Measurements from ENCODE around the gene ROBO1.
"Not testable (repeated sequence)": the region's sequence is repeated elsewhere in the genome, so short reads cannot be mapped to it uniquely, and the experiment has no call there.

Gene ROBO1

GRCh38 chr3:79217096-79217495 is 550.7 kb downstream of the ROBO1 start:
- DNase-seq, result no peak

- DNase-seq, result no peak
Measured at GRCh38 chr3:79215286-79215685, 552.5 kb downstream of the ROBO1 start.

GRCh38 chr3:79211586-79212359 is 556.0 kb downstream of the ROBO1 start:
- no peak for DNase-seq

- no peak for DNase-seq
Measured at GRCh38 chr3:79204351-79204750, 563.4 kb downstream of the ROBO1 start.

GRCh38 chr3:79203144-79203519 is 564.7 kb downstream of the ROBO1 start:
- no peak for DNase-seq

GRCh38 chr3:79202471-79203143 is 565.2 kb downstream of the ROBO1 start:
- no peak for DNase-seq

- no peak for DNase-seq
Measured at GRCh38 chr3:79200456-79200855, 567.3 kb downstream of the ROBO1 start.

GRCh38 chr3:79199966-79200365 is 567.8 kb downstream of the ROBO1 start:
- DNase-seq, result no peak

- no peak for DNase-seq
Measured at GRCh38 chr3:79187426-79187825, 580.4 kb downstream of the ROBO1 start.

GRCh38 chr3:79184251-79184650 is 583.5 kb downstream of the ROBO1 start:
- no peak for DNase-seq

GRCh38 chr3:79183496-79183895 is 584.3 kb downstream of the ROBO1 start:
- DNase-seq, result no peak

GRCh38 chr3:79178471-79179180 is 589.2 kb downstream of the ROBO1 start:
- no peak for DNase-seq

GRCh38 chr3:79175870-79176269 is 591.9 kb downstream of the ROBO1 start:
- no peak for DNase-seq

GRCh38 chr3:79173259-79173658 is 594.5 kb downstream of the ROBO1 start:
- DNase-seq, result not testable (repeated sequence)

GRCh38 chr3:79172241-79172640 is 595.6 kb downstream of the ROBO1 start:
- no peak for DNase-seq

GRCh38 chr3:79170021-79170420 is 597.8 kb downstream of the ROBO1 start:
- no peak for DNase-seq

- DNase-seq, result no peak
Measured at GRCh38 chr3:79167651-79168416, 600.0 kb downstream of the ROBO1 start.

GRCh38 chr3:79162653-79163052 is 605.1 kb downstream of the ROBO1 start:
- no peak for DNase-seq

- DNase-seq, result no peak
Measured at GRCh38 chr3:79161941-79162340, 605.9 kb downstream of the ROBO1 start.

GRCh38 chr3:79160421-79160820 is 607.4 kb downstream of the ROBO1 start:
- no peak for DNase-seq

GRCh38 chr3:79159736-79160135 is 608.1 kb downstream of the ROBO1 start:
- DNase-seq, result no peak

GRCh38 chr3:79157191-79157590 is 610.6 kb downstream of the ROBO1 start:
- no peak for DNase-seq

- no peak for DNase-seq
Measured at GRCh38 chr3:79154865-79155264, 612.9 kb downstream of the ROBO1 start.

All from CD4-positive, alpha-beta T cell treated with Interleukin-1 beta for 1 hour (primary cell).